ENCODE measurements around the gene PSENEN.

DNA sequence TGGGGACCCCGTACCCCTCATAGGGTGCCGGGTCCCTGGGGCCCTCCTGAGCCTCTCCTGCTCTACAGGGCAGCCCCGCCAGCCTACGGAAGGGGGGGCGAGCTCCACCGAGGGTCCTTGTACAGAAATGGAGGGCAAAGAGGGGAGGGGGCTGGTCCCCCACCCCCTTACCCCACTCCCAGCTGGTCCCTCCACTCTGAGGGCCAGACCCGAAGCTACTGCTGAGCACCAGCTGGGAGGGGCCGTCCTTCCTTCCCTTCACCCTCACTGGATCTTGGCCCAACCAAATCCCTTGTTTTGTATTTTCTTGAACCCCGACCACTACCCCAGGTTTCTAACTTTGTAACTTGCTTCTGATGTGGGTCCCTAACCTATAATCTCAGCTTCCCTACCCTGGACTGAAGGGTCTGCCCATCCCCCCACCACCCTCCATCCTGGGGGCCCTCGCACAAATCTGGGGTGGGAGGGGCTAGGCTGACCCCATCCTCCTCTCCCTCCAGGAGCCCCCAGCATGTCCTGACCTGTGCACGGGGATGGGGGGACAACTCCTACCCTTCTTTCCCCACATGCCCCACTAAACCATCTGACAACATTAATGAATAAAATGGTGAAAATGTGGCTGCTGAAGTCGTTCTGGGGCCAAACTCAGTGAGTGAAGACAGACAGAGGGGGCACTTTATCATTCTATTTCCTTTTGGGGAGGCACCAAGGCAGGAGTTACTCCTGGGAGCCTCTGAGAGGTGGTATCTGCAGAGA, 42.9 kb downstream of the PSENEN start:
- TF ChIP-seq TAF1 (IDR thresholded peaks at IDR 0.05; ENCODE audit: borderline replicate concordance, insufficient read depth, low read length), result no peak
- TF ChIP-seq POLR2AphosphoS5 (IDR thresholded peaks at IDR 0.05; ENCODE audit: low read depth, low read length), result no peak
- TF ChIP-seq FOXP2 (optimal IDR thresholded peaks at IDR 0.05; ENCODE audit: borderline replicate concordance, extremely low read depth, extremely low read length, insufficient read depth), result no peak
- TF ChIP-seq SIN3A (IDR thresholded peaks at IDR 0.05; ENCODE audit: borderline replicate concordance, insufficient read depth, low read length), result no peak
- TF ChIP-seq, protein P1, sequence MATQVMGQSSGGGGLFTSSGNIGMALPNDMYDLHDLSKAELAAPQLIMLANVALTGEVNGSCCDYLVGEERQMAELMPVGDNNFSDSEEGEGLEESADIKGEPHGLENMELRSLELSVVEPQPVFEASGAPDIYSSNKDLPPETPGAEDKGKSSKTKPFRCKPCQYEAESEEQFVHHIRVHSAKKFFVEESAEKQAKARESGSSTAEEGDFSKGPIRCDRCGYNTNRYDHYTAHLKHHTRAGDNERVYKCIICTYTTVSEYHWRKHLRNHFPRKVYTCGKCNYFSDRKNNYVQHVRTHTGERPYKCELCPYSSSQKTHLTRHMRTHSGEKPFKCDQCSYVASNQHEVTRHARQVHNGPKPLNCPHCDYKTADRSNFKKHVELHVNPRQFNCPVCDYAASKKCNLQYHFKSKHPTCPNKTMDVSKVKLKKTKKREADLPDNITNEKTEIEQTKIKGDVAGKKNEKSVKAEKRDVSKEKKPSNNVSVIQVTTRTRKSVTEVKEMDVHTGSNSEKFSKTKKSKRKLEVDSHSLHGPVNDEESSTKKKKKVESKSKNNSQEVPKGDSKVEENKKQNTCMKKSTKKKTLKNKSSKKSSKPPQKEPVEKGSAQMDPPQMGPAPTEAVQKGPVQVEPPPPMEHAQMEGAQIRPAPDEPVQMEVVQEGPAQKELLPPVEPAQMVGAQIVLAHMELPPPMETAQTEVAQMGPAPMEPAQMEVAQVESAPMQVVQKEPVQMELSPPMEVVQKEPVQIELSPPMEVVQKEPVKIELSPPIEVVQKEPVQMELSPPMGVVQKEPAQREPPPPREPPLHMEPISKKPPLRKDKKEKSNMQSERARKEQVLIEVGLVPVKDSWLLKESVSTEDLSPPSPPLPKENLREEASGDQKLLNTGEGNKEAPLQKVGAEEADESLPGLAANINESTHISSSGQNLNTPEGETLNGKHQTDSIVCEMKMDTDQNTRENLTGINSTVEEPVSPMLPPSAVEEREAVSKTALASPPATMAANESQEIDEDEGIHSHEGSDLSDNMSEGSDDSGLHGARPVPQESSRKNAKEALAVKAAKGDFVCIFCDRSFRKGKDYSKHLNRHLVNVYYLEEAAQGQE (IDR thresholded peaks at IDR 0.05; ENCODE audit: insufficient read depth in 1 of 2, low read depth in 2 of 2, low read length in 2 of 2), result no peak
